ENCODE data around the gene THSD7A. TPM values are rescaled to one million over a fixed set of nuclear protein-coding genes. Genes with fewer than 3 reads are reported as not detected.

The THSD7A gene
- total and polyA plus RNA-seq, 2 of the 4 experiments (the other 2 are of a cell fraction) = 0.02 to 0.18 TPM

DNA sequence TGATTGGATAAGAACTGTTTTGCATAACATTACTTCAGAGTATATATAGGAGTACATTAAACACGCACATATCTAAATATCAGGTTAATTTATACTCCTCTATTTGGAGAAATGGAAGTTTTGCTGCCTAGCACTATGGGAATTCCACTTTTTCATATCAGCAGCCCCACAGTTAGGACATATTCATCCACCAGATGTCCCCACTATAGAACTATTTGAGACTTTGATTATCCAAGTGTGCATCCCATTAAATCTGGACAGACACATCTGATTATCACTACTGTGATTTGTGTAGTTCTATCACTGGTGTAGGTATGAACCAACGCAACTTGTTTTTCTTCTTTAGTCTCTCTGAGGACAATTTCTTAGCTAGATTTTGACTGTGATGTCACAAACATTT, 345.7 kb downstream of the THSD7A start:
- dilution Hi-C loops (cut with HindIII; ENCODE audit: low sequenced_read_pairs, unreplicated experiment) (no loop called here), intact Hi-C loops (cut with micrococcal nuclease) (no loop called here), in situ Hi-C loops (cut with MboI; ENCODE audit: low sequenced_read_pairs) (no loop called here)
- WGBS, 2 experiments (ENCODE audit: extremely low coverage in 2 of 2, insufficient read length in 1 of 2) = no CpG with 5 or more reads among the region's 2 CpGs
- ChIA-PET POLR2A (ENCODE audit: unreplicated experiment) (no interaction called here), CTCF (no interaction called here)
- H3K9me1 ChIP-seq (ENCODE audit: insufficient read depth, low read length) = no peaks in the 10 kb centered on the region
- H2AFZ ChIP-seq (replicated peaks; ENCODE audit: low read length, poor library complexity) = no peak overlapping the region
- TF ChIP-seq FOS (IDR thresholded peaks at IDR 0.05; ENCODE audit: low read depth, low read length) (no peak), BHLHE40 (IDR thresholded peaks at IDR 0.05; ENCODE audit: low read depth, low read length) (no peak), POLR2A (IDR thresholded peaks at IDR 0.05; ENCODE audit: low read depth, low read length) (no peak), RFX5 (IDR thresholded peaks at IDR 0.05; ENCODE audit: low read depth, low read length) (no peak), NFE2L2 (IDR thresholded peaks at IDR 0.05; ENCODE audit: low read depth, low read length) (no peak), RCOR1 (IDR thresholded peaks at IDR 0.05; ENCODE audit: insufficient replicate concordance, low read length) (no peak), SMC3 (IDR thresholded peaks at IDR 0.05; ENCODE audit: low read depth, low read length) (no peak), RAD21 (IDR thresholded peaks at IDR 0.05; ENCODE audit: low read length) (no peak), CHD1 (IDR thresholded peaks at IDR 0.05; ENCODE audit: low read depth, low read length) (no peak), MAZ (IDR thresholded peaks at IDR 0.05; ENCODE audit: borderline replicate concordance, low read depth, low read length) (no peak)
- TF ChIP-seq, protein P1, sequence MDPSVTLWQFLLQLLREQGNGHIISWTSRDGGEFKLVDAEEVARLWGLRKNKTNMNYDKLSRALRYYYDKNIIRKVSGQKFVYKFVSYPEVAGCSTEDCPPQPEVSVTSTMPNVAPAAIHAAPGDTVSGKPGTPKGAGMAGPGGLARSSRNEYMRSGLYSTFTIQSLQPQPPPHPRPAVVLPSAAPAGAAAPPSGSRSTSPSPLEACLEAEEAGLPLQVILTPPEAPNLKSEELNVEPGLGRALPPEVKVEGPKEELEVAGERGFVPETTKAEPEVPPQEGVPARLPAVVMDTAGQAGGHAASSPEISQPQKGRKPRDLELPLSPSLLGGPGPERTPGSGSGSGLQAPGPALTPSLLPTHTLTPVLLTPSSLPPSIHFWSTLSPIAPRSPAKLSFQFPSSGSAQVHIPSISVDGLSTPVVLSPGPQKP (IDR thresholded peaks at IDR 0.05; ENCODE audit: borderline replicate concordance, low read depth, low read length) = no peak
- no peak overlapping the region for H2BK20ac ChIP-seq (ENCODE audit: low read depth, low read length)
- H4K5ac ChIP-seq (ENCODE audit: low read depth, low read length) = no peak overlapping the region
- no peak overlapping the region for H2AK5ac ChIP-seq (ENCODE audit: low read depth, low read length)
- no peak overlapping the region for H3K4ac ChIP-seq (ENCODE audit: low read depth, low read length)
- H2BK15ac ChIP-seq (ENCODE audit: low read depth, low read length) = no peak overlapping the region
- H2BK120ac ChIP-seq (ENCODE audit: low read depth, low read length) = no peak overlapping the region
- H2AK9ac ChIP-seq (replicated peaks; ENCODE audit: low read depth, low read length, poor library complexity) = no peak overlapping the region
- H3K79me1 ChIP-seq (ENCODE audit: low read depth in 1 of 2, low read length in 2 of 2) = no peaks in the 10 kb centered on the region
- no peak overlapping the region for H3K4me3 ChIP-seq (ENCODE audit: insufficient read depth, low read depth, low read length)
- no peaks in the 10 kb centered on the region for H4K20me1 ChIP-seq (ENCODE audit: insufficient read depth, low read length)
- no peak overlapping the region for H3K56ac ChIP-seq (ENCODE audit: extremely low read depth, insufficient read depth, low read length)
- no peak overlapping the region for H3K14ac ChIP-seq (replicated peaks; ENCODE audit: low read depth, low read length)
- H3K23ac ChIP-seq (ENCODE audit: low read depth, low read length) = no peak overlapping the region
- H2BK5ac ChIP-seq (ENCODE audit: low read depth, low read length, poor library complexity, severe bottlenecking) = no peak overlapping the region
- H3K4me1 ChIP-seq (ENCODE audit: control insufficient read depth, insufficient read depth, low read length) = no peaks in the 10 kb centered on the region
- H3K27ac ChIP-seq (ENCODE audit: insufficient read depth, low read length) = no peak overlapping the region
- no peak overlapping the region for H3K4me2 ChIP-seq (ENCODE audit: low read depth, low read length)
- H3K9me3 ChIP-seq (ENCODE audit: control insufficient read depth, insufficient read depth, low read length) = no peaks in the 10 kb centered on the region
- ATAC-seq (ENCODE audit: low read depth) = no peak
- H4K91ac ChIP-seq (ENCODE audit: insufficient read depth, low read depth, low read length) = no peak overlapping the region
- H3K27me3 ChIP-seq (ENCODE audit: control insufficient read depth, insufficient read depth, low read length) = no peaks in the 10 kb centered on the region
- H3K18ac ChIP-seq (ENCODE audit: low read depth, low read length) = no peak overlapping the region
- no peaks in the 10 kb centered on the region for H3K36me3 ChIP-seq (ENCODE audit: control insufficient read depth, insufficient read depth, low read length)
- no TSS peak for BruUV-seq (replicated peaks)
- H3K9ac ChIP-seq (ENCODE audit: low read depth, low read length) = no peak overlapping the region
- no peak overlapping the region for H4K8ac ChIP-seq (ENCODE audit: low read depth in 2 of 2, low read length in 2 of 2)
- no peak for DNase-seq

Measured in IMR-90 (cell line).